8988T (cell line): ENCODE measurements around the gene VPS13D.
"Not testable (repeated sequence)": the region's sequence is repeated elsewhere in the genome, so short reads cannot be mapped to it uniquely, and the experiment has no call there.

Experiments
- DNase-seq: peaks from one replicate; pipeline ENCODE4 v3.0.0; 2011

The VPS13D gene

DNA sequence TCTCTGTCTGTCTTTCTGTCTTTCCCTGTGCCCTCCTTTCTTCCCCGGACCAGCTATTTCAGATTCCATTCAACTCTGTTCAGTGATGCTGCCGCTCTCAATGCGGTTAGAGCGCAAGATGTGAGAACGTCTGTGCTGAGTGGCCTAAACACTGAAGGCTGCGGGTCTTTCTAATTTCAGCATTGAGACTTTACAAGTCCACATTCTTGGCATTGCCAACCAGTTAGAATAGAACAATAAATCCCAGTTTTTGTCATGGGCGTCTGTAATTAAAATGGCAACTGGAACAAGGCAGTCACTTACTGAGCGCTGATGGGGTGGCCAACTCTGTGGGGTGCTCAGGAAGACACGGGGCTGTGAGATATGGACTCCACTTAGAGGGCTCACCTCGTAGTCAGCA lies 275.4 kb downstream of the VPS13D start:
- no peak for DNase-seq

DNA sequence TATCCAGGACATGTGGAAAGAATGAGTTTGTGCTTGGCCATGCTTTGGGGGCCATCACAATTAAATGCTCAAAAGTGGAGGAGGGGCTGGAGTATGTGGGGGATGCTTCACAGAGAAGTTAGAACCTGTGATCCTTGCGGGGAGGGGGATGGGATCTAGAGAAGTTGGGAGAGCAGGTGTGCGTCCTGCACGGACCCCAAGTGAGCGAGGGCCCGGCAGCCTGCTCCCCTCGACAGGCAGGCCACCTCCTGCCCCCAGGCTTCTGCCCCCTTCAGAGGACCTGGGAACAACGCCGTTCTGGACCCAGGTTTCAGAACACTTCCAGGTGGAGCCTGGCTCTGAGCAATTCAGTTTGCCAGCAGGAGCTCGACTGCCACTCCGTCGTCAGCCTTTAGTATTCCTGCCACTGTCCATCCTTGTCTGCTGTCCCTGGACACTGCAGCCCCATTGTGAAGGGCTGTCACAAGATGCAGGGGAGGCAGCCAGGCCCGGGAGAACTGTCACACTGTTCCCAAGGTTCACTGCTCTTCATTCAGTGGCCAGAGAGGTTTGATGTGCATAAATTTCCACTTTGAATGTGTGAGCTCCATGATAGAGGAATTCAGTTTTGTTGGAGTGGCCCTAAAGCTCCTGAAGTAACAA lies 275.9 kb downstream of the VPS13D start:
- no peak for DNase-seq

DNA sequence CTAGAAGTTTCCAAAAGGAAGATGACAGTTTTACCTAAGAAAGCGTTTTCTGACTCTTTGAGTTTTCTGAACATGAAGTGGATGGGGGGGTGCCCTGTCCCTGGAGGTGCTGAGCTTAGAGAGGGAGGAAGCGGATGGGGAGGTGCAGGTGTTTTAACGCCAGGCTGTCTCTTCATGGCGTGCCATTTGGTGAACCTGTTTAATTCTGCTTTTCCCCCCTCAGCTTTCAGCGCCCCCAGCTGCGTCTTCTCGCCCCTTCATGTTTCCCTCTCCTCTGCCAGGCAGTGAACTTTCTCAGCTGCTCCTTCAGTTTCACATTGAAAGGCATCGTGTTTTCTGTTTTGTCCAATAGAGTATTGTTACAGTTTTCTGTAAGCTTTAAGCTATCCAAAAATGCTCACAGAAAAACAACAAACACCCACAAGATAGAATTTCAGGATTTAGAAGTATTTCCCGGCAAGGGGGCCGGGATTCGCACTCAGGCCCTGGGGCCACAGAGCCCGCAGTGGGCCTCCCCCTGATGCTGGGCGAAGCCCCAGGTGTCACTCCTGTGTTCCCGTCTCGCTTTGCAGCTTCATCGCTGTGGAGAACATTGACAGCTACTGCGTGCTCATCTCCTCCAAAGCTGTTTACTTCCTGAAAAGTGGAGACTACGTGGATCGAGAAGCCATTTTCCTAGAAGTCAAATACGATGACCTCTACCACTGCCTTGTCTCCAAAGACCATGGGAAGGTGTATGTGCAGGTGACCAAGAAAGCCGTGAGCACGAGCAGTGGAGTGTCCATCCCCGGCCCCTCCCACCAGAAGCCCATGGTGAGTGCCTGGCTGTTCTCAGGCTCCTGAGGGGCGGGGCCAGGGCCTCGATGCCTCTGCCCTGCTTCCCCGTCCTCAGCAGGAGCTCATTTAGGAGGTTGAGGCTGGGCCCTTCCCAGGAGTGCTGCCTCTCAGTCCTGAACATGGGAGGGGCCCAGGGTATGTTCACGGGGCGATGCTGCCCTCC lies 276.8 kb downstream of the VPS13D start:
- no peak for DNase-seq

DNA sequence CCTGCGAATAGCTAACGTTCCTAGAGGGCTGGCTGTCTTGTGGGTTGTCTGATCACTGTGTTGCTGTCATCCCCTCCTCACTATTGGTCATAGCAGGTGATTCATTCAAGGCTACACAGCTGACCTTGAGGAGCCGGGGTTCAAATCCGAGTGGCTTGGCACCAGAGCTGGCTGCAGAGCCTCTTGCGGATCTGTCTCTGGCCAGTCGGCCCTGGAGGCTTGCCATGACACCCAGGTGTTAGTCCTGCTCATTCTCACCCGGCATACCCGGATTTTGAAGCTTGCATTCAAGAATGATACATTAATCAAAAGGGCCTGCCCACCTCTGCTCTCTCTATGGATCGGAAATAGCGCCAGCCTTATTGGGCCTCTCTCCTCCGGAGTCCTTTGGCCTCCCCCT lies 277.8 kb downstream of the VPS13D start:
- no peak for DNase-seq

DNA sequence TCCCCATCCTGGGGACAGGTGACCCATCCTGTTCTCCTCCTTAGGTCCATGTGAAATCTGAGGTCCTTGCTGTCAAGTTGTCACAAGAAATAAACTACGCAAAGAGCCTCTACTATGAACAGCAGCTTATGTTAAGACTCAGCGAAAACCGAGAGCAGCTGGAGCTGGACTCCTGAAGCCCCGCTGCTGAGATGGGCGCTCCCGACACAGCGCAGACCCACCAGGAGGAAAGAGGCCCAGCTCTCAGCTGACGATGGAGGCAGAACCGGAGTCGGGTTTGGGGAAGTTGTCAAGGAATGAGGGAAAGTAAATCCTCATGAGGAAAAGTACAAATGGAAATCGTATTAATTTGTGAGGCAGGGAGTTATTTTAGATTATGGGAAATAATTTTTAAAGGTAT lies 279.0 kb downstream of the VPS13D start:
- DNase-seq, result no peak

DNA sequence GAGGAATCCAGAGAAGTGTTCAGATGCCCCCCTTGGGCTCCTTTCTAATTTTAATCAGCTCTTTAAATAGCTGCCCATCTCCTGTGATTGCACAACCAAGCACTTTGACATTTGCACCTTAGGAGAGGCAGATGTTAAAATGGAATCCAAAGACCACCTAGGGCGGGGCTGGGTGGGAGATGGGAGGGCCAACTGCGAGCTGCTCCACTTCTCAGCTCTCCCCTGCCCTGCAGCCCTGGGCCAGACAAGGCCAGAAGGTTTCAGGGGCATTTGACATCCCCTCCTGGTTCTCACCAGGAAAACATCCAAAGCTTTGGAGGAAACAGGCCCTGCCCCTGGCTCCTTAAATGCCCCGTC lies 281.3 kb downstream of the VPS13D start:
- DNase-seq, result no peak

DNA sequence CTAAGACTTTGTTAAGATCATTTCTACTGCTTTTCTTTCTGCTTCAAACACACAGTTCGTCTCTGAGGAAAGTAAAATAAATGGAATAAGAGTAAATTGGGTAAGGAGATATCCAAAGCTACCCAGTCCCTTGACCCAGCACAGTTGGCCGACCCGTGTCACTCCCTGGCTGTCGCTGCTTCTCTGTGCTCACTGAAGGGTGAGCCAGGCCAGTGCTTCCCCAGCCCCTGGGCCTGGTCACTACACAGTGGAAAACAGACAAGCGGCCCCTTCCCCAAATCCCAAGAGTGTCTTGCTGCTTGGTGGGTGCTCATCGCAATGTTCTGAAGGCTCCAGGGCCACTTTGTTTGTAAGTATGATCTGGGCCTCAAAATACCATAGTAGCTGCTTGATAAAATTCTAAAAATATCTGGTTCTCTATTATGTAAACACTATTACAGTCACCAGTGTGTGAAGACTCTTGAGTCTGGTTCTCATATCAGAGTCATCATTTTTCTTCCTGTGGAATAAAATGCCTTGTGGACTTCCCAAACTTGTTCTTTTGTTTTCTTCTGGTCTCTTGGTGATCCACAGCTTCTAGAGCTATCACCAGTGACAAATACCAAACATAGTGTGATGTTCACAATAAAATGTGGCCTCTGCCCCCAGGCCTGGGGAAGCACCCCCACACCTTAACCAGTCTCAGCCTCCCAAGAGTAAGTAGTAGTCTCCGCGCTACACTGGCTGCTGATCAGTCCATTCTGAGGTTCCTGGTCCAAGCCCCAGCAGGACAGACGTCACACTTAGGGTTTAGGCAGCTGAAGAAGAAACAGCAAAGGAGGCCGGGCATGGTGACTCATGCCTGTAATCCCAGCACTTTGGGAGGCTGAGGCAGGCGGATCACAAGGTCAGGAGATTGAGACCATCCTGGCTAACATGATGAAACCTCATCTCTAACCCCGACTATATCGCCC lies 282.0 kb downstream of the VPS13D start:
- no peak for DNase-seq

DNA sequence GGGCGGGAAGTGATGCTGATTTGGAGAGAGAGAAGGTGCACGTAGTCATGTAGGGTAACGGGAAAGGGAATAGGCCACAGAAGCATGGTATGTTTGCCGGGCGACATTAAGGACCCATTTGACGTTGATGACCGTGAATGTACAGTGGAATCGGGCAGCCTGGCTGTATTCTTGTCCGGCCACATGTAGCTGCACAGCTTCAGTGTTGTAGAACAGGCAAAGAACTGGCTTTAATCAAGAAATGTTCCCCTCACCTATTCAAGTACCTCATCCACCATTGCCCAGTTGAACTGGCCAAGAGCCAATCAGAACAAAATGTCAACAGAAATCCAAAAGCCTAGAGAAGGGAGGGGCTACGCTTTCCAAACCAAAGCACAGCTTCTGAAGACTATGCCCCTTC lies 283.4 kb downstream of the VPS13D start:
- DNase-seq, result no peak

DNA sequence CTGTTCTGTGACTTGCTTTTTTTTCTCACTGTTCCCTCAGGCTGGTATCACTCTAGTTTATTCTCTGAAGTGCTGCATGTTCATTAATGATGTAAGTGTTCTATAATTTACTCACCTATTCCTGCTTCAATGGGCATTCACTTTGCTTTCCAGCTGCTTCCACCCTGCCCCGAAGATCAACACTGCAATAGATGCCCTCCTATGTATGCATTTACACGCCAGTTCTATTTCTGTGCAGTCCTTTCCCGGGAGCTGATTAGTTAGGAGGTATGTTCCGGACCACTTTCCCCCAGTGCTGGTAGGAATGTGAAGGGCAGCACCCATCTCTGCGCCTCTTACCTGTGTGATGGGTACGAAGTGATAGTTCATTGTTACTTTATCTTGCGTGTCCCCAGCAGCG lies 284.8 kb downstream of the VPS13D start:
- DNase-seq, result no peak

DNA sequence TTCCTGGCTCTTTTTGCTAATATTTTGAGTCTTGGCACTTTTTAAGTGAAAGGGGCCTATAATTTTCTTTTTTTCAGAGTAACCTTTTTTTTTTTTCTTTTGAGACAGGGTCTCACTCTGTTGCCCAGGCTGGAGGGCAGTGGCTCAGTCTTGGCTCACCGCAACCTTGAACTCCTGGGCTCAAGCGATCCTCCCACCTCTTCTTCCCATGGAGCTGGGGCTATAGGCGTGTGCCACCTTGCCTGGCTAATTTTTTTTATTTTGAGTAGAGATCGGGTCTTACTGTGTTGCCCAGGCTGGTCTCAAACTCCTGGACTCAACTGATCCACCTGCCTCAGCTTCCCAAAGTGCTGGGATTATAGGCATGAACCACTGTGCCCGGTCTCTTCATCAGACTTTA lies 285.4 kb downstream of the VPS13D start:
- no peak for DNase-seq

DNA sequence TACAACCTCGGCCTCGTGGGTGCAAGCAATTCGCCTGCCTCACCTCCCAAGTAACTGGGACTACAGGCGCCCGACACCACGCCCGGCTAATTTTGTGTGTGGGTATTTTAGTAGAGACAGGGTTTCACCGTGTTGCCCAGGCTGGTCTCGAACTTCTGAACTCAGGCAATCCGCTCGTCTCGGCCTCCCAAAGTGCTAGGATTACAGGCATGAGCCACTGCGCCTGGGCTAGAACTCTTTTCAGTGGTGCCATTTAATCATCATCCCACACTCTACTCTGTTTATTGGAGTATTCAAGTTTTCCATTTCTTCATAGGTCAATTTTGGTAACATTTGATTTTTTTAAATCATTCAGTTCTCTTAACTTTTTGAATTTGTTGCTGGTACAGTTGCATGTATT lies 286.9 kb downstream of the VPS13D start:
- no peak for DNase-seq

DNA sequence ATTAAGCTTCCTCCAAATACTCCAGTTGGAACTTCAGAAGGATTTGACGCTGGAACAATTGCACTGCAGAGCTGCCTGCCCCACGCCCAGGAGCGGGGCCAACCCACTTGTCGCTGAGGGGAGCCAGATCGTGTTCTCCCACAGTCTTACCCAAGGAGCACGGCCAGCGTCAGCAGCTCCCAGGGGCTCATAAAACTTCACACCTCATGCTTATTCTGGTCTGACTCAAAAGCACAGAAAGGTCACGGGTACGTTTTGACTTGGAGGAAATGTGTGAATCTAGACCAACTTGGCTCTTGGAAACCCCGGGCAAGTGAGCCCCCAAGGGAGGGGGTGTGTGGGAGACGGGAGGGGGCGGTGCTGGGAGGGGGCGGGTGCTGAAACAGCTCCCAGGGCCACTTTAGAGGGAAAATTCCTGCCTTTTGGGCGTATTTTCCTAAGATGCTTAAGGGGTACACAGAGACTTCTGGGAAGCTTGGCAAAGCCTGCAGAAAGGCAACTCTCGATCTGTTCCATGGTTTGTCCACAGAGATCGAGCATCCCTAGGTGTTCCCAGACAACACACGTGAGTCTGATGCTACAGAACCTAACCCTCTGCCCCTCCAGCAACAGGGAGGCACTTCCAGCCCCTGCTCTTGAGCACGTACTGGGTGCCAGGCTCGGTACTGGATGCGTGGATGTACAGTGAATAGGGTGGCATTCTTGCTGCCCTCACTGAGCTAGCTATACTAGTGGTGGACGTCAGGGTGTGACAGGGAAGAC lies 289.3 kb downstream of the VPS13D start:
- no peak for DNase-seq

DNA sequence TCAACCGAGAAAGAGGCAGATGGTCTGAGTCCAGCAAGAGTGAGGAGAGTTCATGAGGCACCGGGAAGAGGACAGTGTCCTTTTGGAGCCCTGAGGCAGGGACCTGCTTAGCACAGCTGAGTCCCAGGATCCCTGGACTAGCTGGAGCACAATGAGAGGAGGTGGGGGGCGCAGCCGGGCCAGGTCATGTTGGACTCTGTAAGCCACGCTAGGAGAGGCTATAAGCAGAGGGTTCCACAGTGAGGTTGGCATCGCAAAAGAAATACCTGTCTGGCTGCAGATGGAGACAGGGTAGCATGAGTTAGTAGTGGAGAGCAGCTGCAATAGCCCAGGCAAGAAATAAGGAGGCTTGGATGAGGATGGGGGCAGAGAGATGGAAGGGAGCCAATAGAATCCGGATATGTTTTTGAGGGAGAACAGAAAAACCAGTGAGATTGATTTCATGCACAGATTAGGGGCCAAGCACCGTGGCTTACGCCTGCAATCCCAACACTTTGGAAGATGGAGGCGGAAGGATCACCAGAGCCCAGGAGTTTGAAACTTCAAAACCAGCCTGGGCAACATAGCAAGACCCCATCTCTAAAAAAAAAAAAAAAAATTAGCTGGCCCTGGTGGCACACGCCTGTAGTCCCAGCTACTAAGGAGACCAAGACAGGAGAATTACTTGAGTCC lies 290.0 kb downstream of the VPS13D start:
- DNase-seq, result no peak

DNA sequence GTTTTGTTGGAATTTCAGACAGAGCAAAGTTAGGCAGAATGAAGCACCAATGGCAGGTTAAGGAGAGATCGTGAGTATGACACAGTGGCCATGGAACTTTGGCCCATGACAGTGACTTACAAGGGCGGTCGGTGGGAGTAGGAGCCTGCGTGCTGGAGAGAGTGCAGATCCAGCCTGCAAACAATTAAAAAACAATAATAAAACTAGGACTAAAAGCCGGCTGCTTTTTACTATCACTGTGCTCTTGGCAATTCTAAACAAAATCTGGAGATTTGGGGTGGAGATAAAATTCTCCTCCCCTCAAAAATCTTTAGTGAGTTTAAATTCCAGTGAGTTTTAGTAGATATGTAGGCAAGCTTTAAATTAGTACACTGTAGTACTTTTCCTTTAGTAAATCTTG lies 291.3 kb downstream of the VPS13D start:
- no peak for DNase-seq

DNA sequence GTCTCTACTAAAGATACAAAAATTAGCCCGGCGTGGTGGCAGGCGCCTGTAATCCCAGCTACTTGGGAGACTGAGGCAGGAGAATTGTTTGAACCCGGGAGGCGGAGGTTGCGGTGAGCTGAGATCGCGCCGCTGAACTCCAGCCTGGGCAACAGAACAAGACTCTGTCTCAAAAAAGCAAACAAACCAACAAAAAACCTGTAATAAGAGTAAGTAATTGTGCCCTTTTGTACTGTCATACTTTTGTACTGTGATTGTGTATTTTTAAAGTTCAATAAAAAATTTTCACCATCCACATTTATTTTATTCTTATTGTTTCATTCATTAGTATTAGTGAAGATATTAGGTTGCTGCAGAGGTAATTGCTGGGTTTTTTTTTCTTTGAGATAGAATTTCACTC lies 292.9 kb downstream of the VPS13D start:
- DNase-seq, result not testable (repeated sequence)

DNA sequence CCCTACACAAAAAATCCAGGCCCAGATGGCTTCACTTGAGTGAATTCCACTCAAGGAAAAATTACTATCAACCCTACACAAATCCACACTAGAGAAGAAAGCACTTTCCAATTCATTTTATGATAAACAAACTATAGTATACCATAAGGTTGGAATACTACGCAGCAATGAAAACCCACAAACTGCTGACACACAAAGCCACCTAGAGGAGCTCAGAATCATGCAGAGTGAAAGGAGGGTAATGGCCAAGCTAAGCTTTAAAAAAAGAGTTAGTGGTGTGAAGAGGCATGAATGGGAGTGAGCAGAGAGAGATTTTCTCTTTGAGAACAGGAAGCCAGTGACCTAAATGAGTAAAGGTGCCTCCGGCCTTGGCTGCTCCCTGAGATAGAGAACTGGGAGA lies 294.4 kb downstream of the VPS13D start:
- no peak for DNase-seq

DNA sequence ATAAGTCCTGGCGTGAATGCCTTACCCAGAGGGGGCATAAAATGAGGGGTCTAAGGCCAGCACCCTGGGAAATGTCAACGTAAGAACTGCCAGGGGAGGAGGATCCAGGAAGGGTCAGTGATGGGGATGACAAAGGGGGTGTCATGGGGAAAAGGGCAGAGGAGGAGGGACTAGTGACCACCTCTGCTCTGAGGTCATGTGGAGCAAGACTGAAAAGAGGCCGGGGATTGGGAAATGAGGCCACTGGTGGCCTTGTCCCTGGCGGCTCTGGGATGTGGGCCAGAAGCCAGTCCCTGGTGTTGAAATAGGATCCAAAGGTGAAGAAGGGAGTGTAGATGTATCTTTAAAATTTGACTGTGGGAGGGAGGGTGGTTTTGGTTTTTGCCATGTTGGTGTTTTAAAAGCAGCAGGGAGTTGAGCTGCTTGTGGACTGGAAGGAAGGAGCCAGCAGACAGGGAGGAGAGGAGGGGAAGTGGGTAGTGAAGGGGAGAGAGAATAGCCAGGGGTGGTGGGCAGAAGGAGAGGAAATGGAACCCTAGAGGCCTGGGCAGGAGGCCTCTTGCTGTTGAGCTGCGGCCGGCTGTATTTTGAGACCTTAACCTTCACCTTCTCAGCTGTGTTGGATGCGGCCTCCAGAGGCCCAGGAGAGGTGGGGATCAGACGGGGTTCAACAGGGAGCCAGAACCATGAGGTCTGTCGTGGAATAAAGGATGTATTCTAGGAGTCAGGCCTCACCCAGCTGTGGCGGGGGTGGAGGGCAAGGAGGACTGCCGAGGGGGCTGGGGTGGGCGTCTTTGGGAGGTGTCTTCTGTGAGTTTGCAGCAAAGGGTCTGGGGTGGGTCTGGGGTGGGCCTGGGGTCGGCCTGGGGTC lies 295.7 kb downstream of the VPS13D start:
- no peak for DNase-seq

DNA sequence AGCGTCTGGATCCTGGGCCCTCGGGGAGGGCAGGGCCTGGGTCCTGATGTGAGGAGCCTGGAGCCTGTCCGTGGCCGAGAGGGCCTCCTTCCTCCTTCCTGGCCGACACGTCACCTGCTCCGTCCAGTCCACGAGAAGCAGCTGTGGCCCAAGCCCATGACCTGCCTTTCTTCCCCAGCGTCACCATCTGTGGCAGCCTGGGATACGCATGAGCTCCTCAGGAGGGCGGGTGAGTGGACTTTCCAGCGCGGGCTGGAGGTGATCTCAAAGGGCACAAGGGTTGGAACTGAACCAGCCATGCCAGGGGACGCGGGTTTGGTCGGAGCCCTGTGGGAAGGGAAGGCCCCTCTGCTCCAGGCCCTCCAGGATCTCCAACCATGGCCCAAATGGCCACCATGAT lies 297.7 kb downstream of the VPS13D start:
- no peak for DNase-seq

DNA sequence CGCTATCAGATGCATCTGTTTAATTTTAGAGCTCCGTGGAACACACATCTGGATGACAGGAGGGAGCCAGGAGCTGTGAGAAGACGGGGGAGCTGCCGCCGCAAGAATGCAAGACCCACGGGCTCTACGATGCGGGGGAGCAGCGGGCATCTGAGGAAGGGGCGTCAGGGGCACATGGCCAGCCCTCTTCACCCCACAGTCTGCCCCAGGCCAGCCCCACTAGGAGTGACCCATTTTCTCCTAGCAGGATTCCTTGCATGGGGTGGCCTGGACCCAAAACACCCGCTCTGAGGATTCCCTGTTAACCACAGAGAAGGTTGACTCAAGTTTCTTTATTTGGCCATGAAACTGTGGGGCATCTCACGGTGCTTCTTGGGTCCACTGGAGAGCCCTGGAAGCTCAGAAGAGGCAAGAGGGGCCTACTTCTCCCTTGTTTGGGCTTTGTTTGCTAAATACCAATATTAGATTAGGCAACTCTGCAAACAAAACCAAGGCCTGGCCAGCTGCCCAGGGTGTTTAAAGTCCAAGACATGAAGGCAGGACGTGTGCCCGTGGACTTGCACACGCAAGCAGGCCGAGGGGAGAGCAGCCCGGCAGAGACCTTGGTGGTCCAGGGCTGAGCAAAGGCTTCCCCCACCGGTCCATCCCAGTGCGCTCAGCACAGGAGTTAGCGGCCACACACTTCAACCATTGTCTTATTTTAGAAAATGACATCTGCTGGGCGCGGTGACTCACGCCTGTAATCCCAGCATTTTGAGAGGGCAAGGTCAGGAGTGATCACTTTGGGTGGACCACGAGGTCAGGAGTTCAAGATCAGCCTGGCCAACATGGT lies 298.4 kb downstream of the VPS13D start:
- DNase-seq, result no peak

DNA sequence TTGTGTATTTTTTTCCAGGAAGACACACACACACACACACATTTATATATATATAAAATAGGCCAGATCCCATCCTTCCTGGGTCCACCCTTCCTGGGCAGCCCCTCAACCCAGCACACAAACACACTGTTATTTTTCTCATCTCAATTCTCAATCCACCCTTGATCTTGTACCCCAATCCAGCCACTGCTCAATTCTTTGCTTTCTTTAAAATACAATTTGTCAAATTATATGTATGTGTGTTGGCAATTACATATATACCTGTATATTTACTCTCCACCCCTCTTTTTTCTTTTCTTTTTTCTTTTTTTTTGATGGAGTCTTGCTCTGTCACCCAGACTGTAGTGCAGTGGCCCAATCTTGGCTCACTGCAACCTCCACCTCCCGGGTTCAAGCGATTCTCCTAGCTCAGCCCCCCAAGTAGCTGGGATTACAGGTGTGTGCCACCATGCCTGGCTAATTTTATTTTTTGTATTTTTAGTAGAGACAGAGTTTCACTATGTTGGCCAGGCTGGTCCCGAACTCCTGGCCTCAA lies 299.9 kb downstream of the VPS13D start:
- DNase-seq, result no peak
